OCI-LY3 (cell line): Measurements from ENCODE around the gene PIK3R3.

ENCODE experiments used
- H2AFZ ChIP-seq: fragments of 200-600, 300-600 bp; shearing (Covaris generic); 2 replicates; pipeline ENCODE4 v1.6.0; 2014; ENCODE audit warnings: antibody characterized with exemption, low read depth, low read length
- H3K27ac ChIP-seq: fragments of 200-600, 300-600 bp; sonication (generic); 2 replicates; pipeline ENCODE4 v1.5.1; 2014; ENCODE audit warnings: mild to moderate bottlenecking, low read length, moderate library complexity, mixed read lengths
- H3K27me3 ChIP-seq: fragments of 200-600, 300-600 bp; sonication (generic); 2 replicates; pipeline ENCODE4 v1.6.1; 2014; ENCODE audit warnings: low read depth, low read length, mixed read lengths
- H3K36me3 ChIP-seq: fragments of 200-600, 300-600 bp; sonication (generic); replicated peaks from 2 replicates; pipeline ENCODE3; 2014; ENCODE audit warnings: low read depth, low read length, mixed read lengths
- H3K4me1 ChIP-seq: fragments of 300-600, 200-600 bp; sonication (generic); 2 replicates; pipeline ENCODE4 v1.6.1; 2014; ENCODE audit warnings: low read length, mixed read lengths
- H3K4me2 ChIP-seq: fragments of 200-600, 300-600 bp; sonication (generic); 2 replicates; pipeline ENCODE4 v1.6.1; 2014; ENCODE audit warnings: low read length, mixed read lengths
- H3K4me3 ChIP-seq: fragments of 300-600, 200-600 bp; sonication (generic); 2 replicates; pipeline ENCODE4 v1.5.1; 2014; ENCODE audit warnings: antibody characterized with exemption, mild to moderate bottlenecking, low read length, moderate library complexity
- H3K79me2 ChIP-seq: fragments of 300-600, 200-600 bp; shearing (Covaris generic); 2 replicates; pipeline ENCODE4 v1.6.1; 2014; ENCODE audit warnings: mild to moderate bottlenecking, low read length, mixed read lengths
- H3K9ac ChIP-seq: fragments of 300-600, 200-600 bp; shearing (Covaris generic); 2 replicates; pipeline ENCODE4 v1.6.0; 2014; ENCODE audit warnings: mild to moderate bottlenecking, low read length, moderate library complexity
- H3K9me3 ChIP-seq: fragments of 200-600, 300-600 bp; shearing (Covaris generic); 2 replicates; pipeline ENCODE4 v1.6.1; 2014; ENCODE audit warnings: low read length, mixed read lengths; ENCODE audit not compliant: insufficient read depth
- H4K20me1 ChIP-seq: fragments of 200-600, 300-600 bp; sonication (generic); 2 replicates; pipeline ENCODE4 v1.6.1; 2016; ENCODE audit warnings: low read length, mixed read lengths; ENCODE audit not compliant: insufficient read depth
- CTCF ChIP-seq: fragments of 200-600, 300-600 bp; sonication (generic); IDR thresholded peaks from 2 replicates; pipeline ENCODE4 v1.5.1; 2014; ENCODE audit warnings: antibody characterized with exemption, low read length, low read depth
- EZH2phosphoT487 ChIP-seq: fragments of 200-600 bp; shearing (Covaris generic); IDR thresholded peaks from 2 replicates; pipeline ENCODE4 v1.6.1; 2018; ENCODE audit warnings: antibody characterized with exemption, mixed run types, low read depth

PIK3R3 gene

GRCh38 chr1:46132529-46133180 lies at the start of gene PIK3R3:
Gene PIK3R3, minus strand, starts transcription at chr1:46132629. Its CDS starts 677 bp downstream, at chr1:46131952.
- H3K27me3 ChIP-seq = peaks cover 4% of the 10 kb centered on the region; the same call in 1 of the 2 replicates
- H3K4me3 ChIP-seq = peak within 1 kb of the TSS; percentile 97
- no peaks in the 10 kb centered on the region for H4K20me1 ChIP-seq
- H3K4me1 ChIP-seq = peaks cover 21% of the 10 kb centered on the region
- H3K9ac ChIP-seq = peak within 1 kb of the TSS; percentile 80
- H3K9me3 ChIP-seq = no peaks in the 10 kb centered on the region
- H2AFZ ChIP-seq = peak within 1 kb of the TSS; percentile 93
- no peaks in the 10 kb centered on the region; the same call in 1 of the 2 replicates for H3K79me2 ChIP-seq
- peak within 1 kb of the TSS; percentile 99 for H3K4me2 ChIP-seq
- TF ChIP-seq EZH2phosphoT487 (no peak), CTCF (no peak)
- no peaks in the 10 kb centered on the region for H3K36me3 ChIP-seq
- H3K27ac ChIP-seq = peak within 1 kb of the TSS; percentile 67

GRCh38 chr1:46181343-46182260 lies 49.2 kb upstream of the PIK3R3 start:
- TF ChIP-seq EZH2phosphoT487 (no peak), CTCF (no peak)
- no peaks in the 10 kb centered on the region for H4K20me1 ChIP-seq
- no peak overlapping the region for H3K27ac ChIP-seq
- no peaks in the 10 kb centered on the region for H3K27me3 ChIP-seq
- no peaks in the 10 kb centered on the region for H3K9me3 ChIP-seq
- no peak overlapping the region for H3K4me3 ChIP-seq
- H3K4me2 ChIP-seq = no peak overlapping the region
- no peaks in the 10 kb centered on the region for H3K79me2 ChIP-seq
- H2AFZ ChIP-seq = no peak overlapping the region
- no peak overlapping the region for H3K9ac ChIP-seq
- H3K4me1 ChIP-seq = peaks cover 8% of the 10 kb centered on the region; the same call in 1 of the 2 replicates
- no peaks in the 10 kb centered on the region for H3K36me3 ChIP-seq

- H3K4me2 ChIP-seq = no peak overlapping the region
- H3K9me3 ChIP-seq = no peaks in the 10 kb centered on the region
- no peak overlapping the region for H2AFZ ChIP-seq
- TF ChIP-seq EZH2phosphoT487 = no peak
- TF ChIP-seq CTCF = no peak; the same call in 1 of the 2 replicates
- no peaks in the 10 kb centered on the region for H3K36me3 ChIP-seq
- no peaks in the 10 kb centered on the region for H4K20me1 ChIP-seq
- H3K27ac ChIP-seq = no peak overlapping the region
- H3K27me3 ChIP-seq = no peaks in the 10 kb centered on the region
- H3K9ac ChIP-seq = no peak overlapping the region
- H3K4me1 ChIP-seq = peaks cover 8% of the 10 kb centered on the region; the same call in 1 of the 2 replicates
- no peaks in the 10 kb centered on the region for H3K79me2 ChIP-seq
- no peak overlapping the region for H3K4me3 ChIP-seq
Measured at GRCh38 chr1:46180082-46180616, 47.7 kb upstream of the PIK3R3 start.
